Uterus (tissue), 4 donors: ENCODE data around the gene ZNF627. TPM values are rescaled to one million over a fixed set of nuclear protein-coding genes. Genes with fewer than 3 reads are reported as not detected.

ENCODE experiments used
- DNase-seq, 2 donors: peaks; one replicate each; pipeline ENCODE4 v3.0.0-alpha.2; 2019 to 2020
- H3K27ac ChIP-seq, 2 donors: fragments of 200-600 bp; sonication (generic); 1 replicate in 1 of 2; 2 replicates in 1 of 2; pipeline ENCODE4 v1.5.1; 2016 to 2018
- H3K27me3 ChIP-seq, 2 donors: fragments of 200-600 bp; sonication (generic); one replicate each; pipeline ENCODE4 v1.5.1; 2018 to 2019; ENCODE audit warnings: control low read depth in 1 of 2
- H3K36me3 ChIP-seq, 2 donors: fragments of 200-600 bp; sonication (generic); one replicate each; pipeline ENCODE4 v1.5.1; 2019; ENCODE audit warnings: control low read depth in 1 of 2
- H3K4me1 ChIP-seq, 2 donors: fragments of 200-600 bp; sonication (generic); one replicate each; pipeline ENCODE4 v1.5.1; 2018 to 2019; ENCODE audit warnings: control low read depth in 1 of 2
- H3K4me3 ChIP-seq, 2 donors: fragments of 200-600 bp; sonication (generic); 1 replicate in 1 of 2; 2 replicates in 1 of 2; pipeline ENCODE4 v1.5.1; 2018 to 2019; ENCODE audit warnings: mild to moderate bottlenecking in 1 of 2
- H3K9me3 ChIP-seq, 2 donors: fragments of 200-600 bp; sonication (generic); one replicate each; pipeline ENCODE4 v1.5.1; 2019; ENCODE audit warnings: control low read depth in 1 of 2
- CTCF ChIP-seq, 4 experiments: fragments of 200-600 bp in 2 of 4; fragments of 450-650 bp in 2 of 4; sonication (generic) in 2 of 4; IDR thresholded peaks; one replicate each; pipeline ENCODE4 v1.5.1; 2016 to 2019; ENCODE audit warnings: antibody characterized with exemption in 4 of 4, mild to moderate bottlenecking in 2 of 4, moderate library complexity in 1 of 4
- POLR2A ChIP-seq, 2 donors: fragments of 450-650 bp; IDR thresholded peaks; one replicate each; pipeline ENCODE4 v1.6.1; 2016; ENCODE audit warnings: antibody characterized with exemption in 2 of 2, mild to moderate bottlenecking in 1 of 2, moderate library complexity in 1 of 2
- intact Hi-C: fragments of 100-400 bp; cut with DNase I; formaldehyde crosslinking; loops from one replicate; pipeline ENCODE4 v1.15.1; 2023; ENCODE audit warnings: low total_unique reads
- total RNA-seq, 4 donors: library from RNA; depleted of rRNA in 3 of 4; stranded (reverse); fragments of >200 nt in 3 of 4; gene quantifications; one replicate each; pipeline versions ENCODE4 v1.1.0 to v1.2.4, GENCODE V29; 2014 to 2023
- donor health status: DM: yes; HTN: yes; CAD: no.

The ZNF627 gene
- total RNA-seq, 4 donors from 2014 or later = 20.6 to 70.6 (median 36.0) TPM

GRCh38 chr19:11656535-11656934, 59.3 kb downstream of the ZNF627 start:
- Histone ChIP-seq H3K4me1 (no peaks in the 10 kb centered on the region), H3K4me3 (no peak overlapping the region), H3K9me3 (peaks cover 0 to 16% of the 10 kb centered on the region in 2 donors), H3K36me3 (no peaks in the 10 kb centered on the region), H3K27me3 (no peaks in the 10 kb centered on the region), H3K27ac (no peak overlapping the region)
- TF ChIP-seq POLR2A (IDR thresholded peaks at IDR 0.05) (no peak), CTCF (IDR thresholded peaks at IDR 0.05) (no peak)
- intact Hi-C loops = no loop called here
- DNase-seq = no peak

- TF ChIP-seq POLR2A (IDR thresholded peaks at IDR 0.05) (no peak), CTCF (IDR thresholded peaks at IDR 0.05) (no peak)
- intact Hi-C loops = no loop called here
- H3K27me3 ChIP-seq = no peaks in the 10 kb centered on the region
- DNase-seq = no peak
- peaks cover 0 to 12% of the 10 kb centered on the region in 2 donors for H3K9me3 ChIP-seq
- H3K36me3 ChIP-seq = no peaks in the 10 kb centered on the region
- H3K4me3 ChIP-seq = no peak overlapping the region
- no peaks in the 10 kb centered on the region for H3K4me1 ChIP-seq
- no peak overlapping the region for H3K27ac ChIP-seq
Observed at GRCh38 chr19:11657307-11657706, 60.0 kb downstream of the ZNF627 start.

GRCh38 chr19:11658970-11659369, 61.7 kb downstream of the ZNF627 start:
- Histone ChIP-seq H3K4me1 (no peaks in the 10 kb centered on the region), H3K9me3 (no peaks in the 10 kb centered on the region), H3K36me3 (no peaks in the 10 kb centered on the region), H3K27ac (no peak overlapping the region), H3K27me3 (no peaks in the 10 kb centered on the region), H3K4me3 (no peak overlapping the region)
- intact Hi-C loops = no loop called here
- DNase-seq = no peak
- TF ChIP-seq CTCF (IDR thresholded peaks at IDR 0.05) (no peak), POLR2A (IDR thresholded peaks at IDR 0.05) (no peak)

DNA sequence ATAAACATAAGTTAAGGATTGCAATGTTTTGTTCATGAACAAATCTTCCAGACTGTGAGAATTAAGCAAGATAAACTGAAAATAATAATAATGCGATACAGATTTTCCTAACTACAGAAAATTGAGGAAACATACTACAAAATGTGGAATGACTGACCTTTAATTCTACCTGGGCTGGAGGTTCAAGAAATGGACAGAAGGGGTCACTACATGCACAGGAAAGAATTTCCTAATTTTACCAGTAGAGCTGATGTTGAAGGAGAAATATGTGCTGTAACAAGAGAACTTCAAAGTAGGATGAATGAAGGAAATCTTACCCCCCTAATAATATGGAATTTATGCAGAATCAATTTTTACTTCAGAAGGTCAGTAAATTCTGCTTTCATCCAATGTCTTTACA, 62.3 kb downstream of the ZNF627 start:
- no peak for DNase-seq
- intact Hi-C loops = no loop called here
- Histone ChIP-seq H3K27ac (no peak overlapping the region), H3K4me1 (no peaks in the 10 kb centered on the region), H3K4me3 (no peak overlapping the region), H3K36me3 (no peaks in the 10 kb centered on the region), H3K9me3 (no peaks in the 10 kb centered on the region), H3K27me3 (no peaks in the 10 kb centered on the region)
- peak in 1 of 4 experiments; percentile 11 for TF ChIP-seq CTCF (IDR thresholded peaks at IDR 0.05)
- no peak for TF ChIP-seq POLR2A (IDR thresholded peaks at IDR 0.05)

DNA sequence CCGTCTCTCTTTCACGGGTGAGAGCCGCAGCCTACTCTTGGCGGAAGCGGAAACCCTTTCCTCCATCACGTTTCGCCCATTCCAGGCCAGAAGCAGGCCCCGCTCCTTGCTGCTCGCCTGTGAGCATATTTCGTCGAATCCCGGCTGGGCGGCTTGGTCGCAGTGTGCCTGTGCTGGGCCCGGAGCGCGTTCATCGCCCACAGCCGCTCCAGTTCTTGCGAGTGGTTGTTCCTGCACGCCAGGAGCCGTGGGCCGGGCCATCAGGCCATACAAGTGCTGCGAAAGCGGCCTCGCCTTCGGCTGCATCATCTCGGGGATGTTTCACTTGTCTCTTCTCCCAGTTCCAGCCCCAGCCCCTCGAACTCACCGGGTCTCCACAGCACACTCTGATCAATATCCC, 65.0 kb downstream of the ZNF627 start:
- Histone ChIP-seq H3K27me3 (no peaks in the 10 kb centered on the region), H3K27ac (no peak overlapping the region), H3K4me3 (no peak overlapping the region), H3K4me1 (no peaks in the 10 kb centered on the region), H3K36me3 (no peaks in the 10 kb centered on the region), H3K9me3 (no peaks in the 10 kb centered on the region)
- TF ChIP-seq CTCF (IDR thresholded peaks at IDR 0.05) = no peak
- no peak for TF ChIP-seq POLR2A (IDR thresholded peaks at IDR 0.05)
- intact Hi-C loops = no loop called here
- no peak for DNase-seq
